Fibroblast of lung (primary cell): Measurements from ENCODE around the gene PARP11. TPM values are rescaled to one million over a fixed set of nuclear protein-coding genes. Genes with fewer than 3 reads are reported as not detected.

Experiments used
- DNase-seq, 2 donors: peaks; one replicate each; pipeline versions ENCODE4 v3.0.0 to v3.0.0-alpha.2; 2010; ENCODE audit warnings: low read depth in 2 of 2
- H2AFZ ChIP-seq: 2 replicates; pipeline ENCODE4 v1.5.1; 2012; ENCODE audit warnings: low read length, control low read depth, inconsistent platforms
- H3K27ac ChIP-seq: 2 replicates; pipeline ENCODE4 v1.5.1; 2011; ENCODE audit warnings: low read length, control low read depth; ENCODE audit not compliant: insufficient read depth
- H3K27me3 ChIP-seq: 2 replicates; pipeline ENCODE4 v1.5.1; 2011; ENCODE audit warnings: mild to moderate bottlenecking, low read length; ENCODE audit not compliant: control insufficient read depth, insufficient read depth
- H3K36me3 ChIP-seq: 2 replicates; pipeline ENCODE4 v1.5.1; 2011; ENCODE audit warnings: low read length; ENCODE audit not compliant: control insufficient read depth, insufficient read depth
- H3K4me1 ChIP-seq: 2 replicates; pipeline ENCODE4 v1.5.1; 2011; ENCODE audit warnings: low read length; ENCODE audit not compliant: control insufficient read depth, insufficient read depth; ENCODE audit errors: extremely low read depth
- H3K4me2 ChIP-seq: 2 replicates; pipeline ENCODE4 v1.5.1; 2011; ENCODE audit warnings: low read length, control low read depth; ENCODE audit not compliant: insufficient read depth; ENCODE audit errors: extremely low read depth
- H3K4me3 ChIP-seq, 4 experiments: fragments of 200-600 bp in 1 of 4; sonication (generic) in 1 of 4; replicated peaks in 1 of 4; 2 replicates each; pipeline ENCODE4 v1.5.1; 2011 to 2016; ENCODE audit warnings: low read length in 4 of 4, low read depth in 3 of 4, mild to moderate bottlenecking in 3 of 4, control low read depth in 2 of 4, inconsistent platforms in 1 of 4, mixed read lengths in 1 of 4; ENCODE audit not compliant: insufficient read depth in 1 of 4; ENCODE audit errors: control extremely low read depth in 1 of 4
- H3K79me2 ChIP-seq: 2 replicates; pipeline ENCODE4 v1.5.1; 2012; ENCODE audit warnings: mild to moderate bottlenecking, low read length, inconsistent platforms; ENCODE audit not compliant: control insufficient read depth, insufficient read depth
- H3K9ac ChIP-seq: 2 replicates; pipeline ENCODE4 v1.5.1; 2011; ENCODE audit warnings: mild to moderate bottlenecking, low read length, control low read depth; ENCODE audit not compliant: insufficient read depth
- H3K9me3 ChIP-seq: 2 replicates; pipeline ENCODE4 v1.5.1; 2012; ENCODE audit warnings: low read depth, low read length; ENCODE audit not compliant: control insufficient read depth, insufficient read depth
- H4K20me1 ChIP-seq: 2 replicates; pipeline ENCODE4 v1.5.1; 2011; ENCODE audit warnings: low read length; ENCODE audit not compliant: control insufficient read depth, insufficient read depth; ENCODE audit errors: extremely low read depth
- EZH2 ChIP-seq: IDR thresholded peaks from 2 replicates; pipeline ENCODE4 v1.5.1; 2012; ENCODE audit warnings: low read length, control low read depth, mild to moderate bottlenecking; ENCODE audit errors: missing control alignments
- polyA plus RNA-seq, 2 donors: library from polyadenylated mRNA; depleted of rRNA in 1 of 2; stranded (reverse) in 1 of 2; unstranded in 1 of 2; fragments of >200 nt; gene quantifications; 2 replicates each; pipeline ENCODE4 v1.2.1, GENCODE V29; 2011 to 2012; ENCODE audit warnings: missing spikeins in 1 of 2
- total RNA-seq: library from RNA; depleted of rRNA; stranded (reverse); fragments of >200 nt; gene quantifications from 2 replicates; pipeline ENCODE4 v1.2.1, GENCODE V29; 2014
- TF ChIP-seq, protein P1 (sequence below), 2 donors: IDR thresholded peaks in 1 of 2; conservative IDR thresholded peaks in 1 of 2; 1 replicate in 1 of 2; 2 replicates in 1 of 2; pipeline ENCODE4 v1.5.1; 2011 to 2012; ENCODE audit warnings: low read length in 2 of 2, control low read depth in 1 of 2, inconsistent platforms in 1 of 2, low read depth in 1 of 2, mild to moderate bottlenecking in 1 of 2

Gene PARP11
- total and polyA plus RNA-seq, 2 donors (not counting 1 experiment from before 2014, with no cell fraction given) = 6.6 to 8.9 TPM

GRCh38 chr12:3821441-3821840 is 51.8 kb downstream of the PARP11 start:
- TF ChIP-seq, protein P1, sequence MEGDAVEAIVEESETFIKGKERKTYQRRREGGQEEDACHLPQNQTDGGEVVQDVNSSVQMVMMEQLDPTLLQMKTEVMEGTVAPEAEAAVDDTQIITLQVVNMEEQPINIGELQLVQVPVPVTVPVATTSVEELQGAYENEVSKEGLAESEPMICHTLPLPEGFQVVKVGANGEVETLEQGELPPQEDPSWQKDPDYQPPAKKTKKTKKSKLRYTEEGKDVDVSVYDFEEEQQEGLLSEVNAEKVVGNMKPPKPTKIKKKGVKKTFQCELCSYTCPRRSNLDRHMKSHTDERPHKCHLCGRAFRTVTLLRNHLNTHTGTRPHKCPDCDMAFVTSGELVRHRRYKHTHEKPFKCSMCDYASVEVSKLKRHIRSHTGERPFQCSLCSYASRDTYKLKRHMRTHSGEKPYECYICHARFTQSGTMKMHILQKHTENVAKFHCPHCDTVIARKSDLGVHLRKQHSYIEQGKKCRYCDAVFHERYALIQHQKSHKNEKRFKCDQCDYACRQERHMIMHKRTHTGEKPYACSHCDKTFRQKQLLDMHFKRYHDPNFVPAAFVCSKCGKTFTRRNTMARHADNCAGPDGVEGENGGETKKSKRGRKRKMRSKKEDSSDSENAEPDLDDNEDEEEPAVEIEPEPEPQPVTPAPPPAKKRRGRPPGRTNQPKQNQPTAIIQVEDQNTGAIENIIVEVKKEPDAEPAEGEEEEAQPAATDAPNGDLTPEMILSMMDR (conservative IDR thresholded peaks at IDR 0.05 in 1 of 2, IDR thresholded peaks at IDR 0.05 in 1 of 2; ENCODE audit: low read depth in 1 of 2, low read length in 2 of 2) = no peak
- no peak for TF ChIP-seq EZH2
- DNase-seq = no peak
- Histone ChIP-seq H4K20me1 (no peaks in the 10 kb centered on the region), H3K9me3 (no peaks in the 10 kb centered on the region), H3K9ac (no peak overlapping the region), H3K4me1 (no peaks in the 10 kb centered on the region), H3K79me2 (no peaks in the 10 kb centered on the region), H3K4me2 (no peak overlapping the region), H3K36me3 (no peaks in the 10 kb centered on the region), H3K27me3 (no peaks in the 10 kb centered on the region), H3K4me3 (no peak overlapping the region), H3K27ac (no peak overlapping the region), H2AFZ (no peak overlapping the region)

- DNase-seq = peak; percentile 17 to 36
- no peaks in the 10 kb centered on the region for H3K9me3 ChIP-seq
- H3K4me3 ChIP-seq = no peak overlapping the region
- H3K4me2 ChIP-seq = no peak overlapping the region
- H3K79me2 ChIP-seq = no peaks in the 10 kb centered on the region
- no peaks in the 10 kb centered on the region for H3K4me1 ChIP-seq
- no peaks in the 10 kb centered on the region for H4K20me1 ChIP-seq
- TF ChIP-seq, protein P1 (conservative IDR thresholded peaks at IDR 0.05 in 1 of 2, IDR thresholded peaks at IDR 0.05 in 1 of 2; ENCODE audit: low read depth in 1 of 2, low read length in 2 of 2) = no peak
- no peak for TF ChIP-seq EZH2
- no peaks in the 10 kb centered on the region for H3K27me3 ChIP-seq
- no peak overlapping the region for H3K27ac ChIP-seq
- no peaks in the 10 kb centered on the region for H3K36me3 ChIP-seq
- H2AFZ ChIP-seq = no peak overlapping the region
- no peak overlapping the region for H3K9ac ChIP-seq
Measured at GRCh38 chr12:3820122-3820521, 53.1 kb downstream of the PARP11 start.

DNA sequence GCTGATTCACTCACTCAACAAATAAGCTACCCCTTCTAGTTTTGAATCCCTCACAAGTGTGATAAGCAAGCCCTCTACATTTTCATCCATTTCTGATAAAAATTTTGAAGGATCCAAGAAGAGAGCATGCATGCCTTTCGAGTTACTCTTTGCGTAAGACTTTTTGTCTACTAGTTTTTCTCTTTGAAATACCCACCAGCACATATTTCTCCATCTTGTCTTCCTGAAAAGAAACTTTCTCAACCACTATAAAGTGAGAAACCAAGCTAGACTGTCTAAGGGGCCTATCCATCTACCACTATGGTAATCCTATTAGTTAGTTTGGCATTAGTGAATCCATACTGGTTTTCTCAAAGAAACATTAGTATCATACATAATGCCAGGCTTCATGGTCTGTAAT is 56.9 kb downstream of the PARP11 start:
- Histone ChIP-seq H3K27me3 (no peaks in the 10 kb centered on the region), H3K4me2 (no peak overlapping the region), H3K79me2 (no peaks in the 10 kb centered on the region), H3K4me1 (no peaks in the 10 kb centered on the region), H4K20me1 (no peaks in the 10 kb centered on the region), H3K9me3 (no peaks in the 10 kb centered on the region), H2AFZ (no peak overlapping the region), H3K27ac (no peak overlapping the region), H3K9ac (no peak overlapping the region), H3K36me3 (no peaks in the 10 kb centered on the region), H3K4me3 (no peak overlapping the region)
- TF ChIP-seq EZH2 = no peak
- TF ChIP-seq, protein P1 (conservative IDR thresholded peaks at IDR 0.05 in 1 of 2, IDR thresholded peaks at IDR 0.05 in 1 of 2; ENCODE audit: low read depth in 1 of 2, low read length in 2 of 2) = no peak
- no peak for DNase-seq
